Measurements from ENCODE around the gene CTNNA2. TPM values are rescaled to one million over a fixed set of nuclear protein-coding genes. Genes with fewer than 3 reads are reported as not detected.

The CTNNA2 gene
- total RNA-seq, result under 1 TPM in 1 of 2 donors, not detected in 1; 0.17 TPM
- under 1 TPM in 5 of 6 donors, not detected in 1; 0.08 to 0.56 (median 0.17) TPM for polyA plus RNA-seq (ENCODE audit: insufficient read length in 6 of 6)
- long read RNA-seq, donor 1, result 0 reads
- long read RNA-seq, donor 2, result 0 reads
- long read RNA-seq, donor 3, result 0 reads
- long read RNA-seq, donor 4, result 0 reads
- long read RNA-seq, donor 5, result 0 reads
- long read RNA-seq, donor 6, result 0 reads
- long read RNA-seq, donor 7, result 0 reads
- long read RNA-seq, donor 8, result 0 reads
- long read RNA-seq, donor 9, result 0 reads
- long read RNA-seq, donor 10, result 0 reads
- long read RNA-seq, donor 11, partial matches to known transcripts, result 66 of 67 reads
- long read RNA-seq, donor 11, other reads (novel, unspliced or antisense), result 0 of 67 reads
- long read RNA-seq, donor 12, result 0 reads

DNA sequence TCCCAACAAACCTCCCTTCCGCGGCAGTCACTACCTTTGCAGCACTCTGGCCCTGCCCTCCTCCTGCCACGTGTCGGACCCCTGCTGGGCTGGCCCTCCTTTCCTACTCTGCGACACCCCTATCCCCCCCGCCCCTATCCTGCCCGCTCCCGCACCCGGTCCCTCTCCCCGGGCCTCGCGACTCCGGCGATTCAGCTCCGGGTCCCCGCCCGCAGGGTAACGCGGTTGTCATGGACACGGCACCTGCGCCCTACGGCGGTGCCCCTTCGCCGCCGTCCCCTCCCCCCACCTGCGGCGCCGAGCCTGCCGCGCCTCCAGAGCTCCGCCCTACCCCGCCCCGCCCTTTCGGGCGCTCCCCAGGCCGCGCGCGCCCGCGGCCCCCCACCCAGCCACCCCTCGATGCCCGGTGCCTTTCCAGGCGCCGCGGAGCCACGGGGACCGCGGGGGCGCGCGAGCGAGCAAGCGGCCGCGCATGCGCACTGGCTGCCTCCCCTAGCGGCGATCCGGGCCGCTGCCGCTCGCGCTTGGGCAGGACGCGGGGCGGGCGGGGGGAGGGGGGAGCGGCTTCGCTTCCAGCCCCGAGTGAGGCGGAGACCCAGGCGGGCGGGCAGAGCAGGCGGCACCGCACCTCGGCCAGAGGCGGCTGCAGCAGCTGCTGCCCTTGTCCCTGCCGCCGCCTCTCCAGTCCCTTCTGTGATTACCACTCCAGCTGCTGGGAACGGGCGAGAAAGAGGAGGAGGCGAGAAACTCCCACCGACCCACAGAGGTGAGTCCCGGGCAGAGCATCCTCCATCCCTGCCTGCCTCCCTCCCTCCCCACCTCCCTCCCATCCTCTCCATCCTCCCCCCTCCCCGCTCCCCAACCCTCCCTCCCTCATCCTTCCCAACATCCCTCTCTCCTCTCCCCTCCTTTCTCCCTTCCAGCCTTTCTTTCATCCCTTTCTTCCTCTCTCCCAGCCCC, at the start of gene CTNNA2:
Gene CTNNA2, plus strand, starts transcription at position 610 of the 960 bp plus-strand sequence.
- ATAC-seq (peak; percentile 86), DNase-seq (peak in 2 of 4 donors; percentile 60 to 79)
- intact Hi-C loops (cut with DNase I), result no loop called here
- Histone ChIP-seq H3K27ac (no peak within 1 kb of the TSS), H3K4me3 (peak within 1 kb of the TSS; percentile 9 to 33), H3K27me3 (peaks cover 0 to 36% of the 10 kb centered on the region in 2 donors), H3K36me3 (no peaks in the 10 kb centered on the region), H3K9me3 (no peaks in the 10 kb centered on the region), H3K4me1 (no peaks in the 10 kb centered on the region)
- TF ChIP-seq, protein P1, sequence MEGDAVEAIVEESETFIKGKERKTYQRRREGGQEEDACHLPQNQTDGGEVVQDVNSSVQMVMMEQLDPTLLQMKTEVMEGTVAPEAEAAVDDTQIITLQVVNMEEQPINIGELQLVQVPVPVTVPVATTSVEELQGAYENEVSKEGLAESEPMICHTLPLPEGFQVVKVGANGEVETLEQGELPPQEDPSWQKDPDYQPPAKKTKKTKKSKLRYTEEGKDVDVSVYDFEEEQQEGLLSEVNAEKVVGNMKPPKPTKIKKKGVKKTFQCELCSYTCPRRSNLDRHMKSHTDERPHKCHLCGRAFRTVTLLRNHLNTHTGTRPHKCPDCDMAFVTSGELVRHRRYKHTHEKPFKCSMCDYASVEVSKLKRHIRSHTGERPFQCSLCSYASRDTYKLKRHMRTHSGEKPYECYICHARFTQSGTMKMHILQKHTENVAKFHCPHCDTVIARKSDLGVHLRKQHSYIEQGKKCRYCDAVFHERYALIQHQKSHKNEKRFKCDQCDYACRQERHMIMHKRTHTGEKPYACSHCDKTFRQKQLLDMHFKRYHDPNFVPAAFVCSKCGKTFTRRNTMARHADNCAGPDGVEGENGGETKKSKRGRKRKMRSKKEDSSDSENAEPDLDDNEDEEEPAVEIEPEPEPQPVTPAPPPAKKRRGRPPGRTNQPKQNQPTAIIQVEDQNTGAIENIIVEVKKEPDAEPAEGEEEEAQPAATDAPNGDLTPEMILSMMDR (IDR thresholded peaks at IDR 0.05), result no peak

DNA sequence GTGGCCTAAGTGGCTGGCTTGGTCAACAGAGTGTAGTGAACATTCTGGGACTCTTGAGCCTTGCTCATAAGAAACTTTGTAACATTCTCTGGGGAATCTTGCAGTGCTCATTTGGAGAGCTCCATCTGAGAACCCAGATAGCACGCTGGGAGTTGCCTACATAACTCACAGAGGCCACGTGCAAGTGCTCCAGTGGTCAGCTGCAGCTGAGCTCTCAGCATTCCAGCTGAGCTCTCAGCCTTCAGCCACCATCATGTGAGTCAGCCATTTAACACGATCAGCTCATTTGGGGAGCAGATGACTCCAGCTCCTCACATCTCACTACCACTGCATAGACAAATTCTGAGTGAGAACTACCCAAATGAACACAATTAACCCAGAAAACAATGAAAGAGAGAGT, 25.5 kb upstream of the CTNNA2 start:
- Histone ChIP-seq H3K4me3 (no peak overlapping the region), H3K9me3 (no peaks in the 10 kb centered on the region), H3K4me1 (no peaks in the 10 kb centered on the region), H3K36me3 (no peaks in the 10 kb centered on the region), H3K27ac (no peak overlapping the region), H3K27me3 (no peaks in the 10 kb centered on the region)
- DNase-seq (no peak), ATAC-seq (no peak)
- TF ChIP-seq, protein P1 (IDR thresholded peaks at IDR 0.05), result no peak
- intact Hi-C loops (cut with DNase I), result no loop called here

DNA sequence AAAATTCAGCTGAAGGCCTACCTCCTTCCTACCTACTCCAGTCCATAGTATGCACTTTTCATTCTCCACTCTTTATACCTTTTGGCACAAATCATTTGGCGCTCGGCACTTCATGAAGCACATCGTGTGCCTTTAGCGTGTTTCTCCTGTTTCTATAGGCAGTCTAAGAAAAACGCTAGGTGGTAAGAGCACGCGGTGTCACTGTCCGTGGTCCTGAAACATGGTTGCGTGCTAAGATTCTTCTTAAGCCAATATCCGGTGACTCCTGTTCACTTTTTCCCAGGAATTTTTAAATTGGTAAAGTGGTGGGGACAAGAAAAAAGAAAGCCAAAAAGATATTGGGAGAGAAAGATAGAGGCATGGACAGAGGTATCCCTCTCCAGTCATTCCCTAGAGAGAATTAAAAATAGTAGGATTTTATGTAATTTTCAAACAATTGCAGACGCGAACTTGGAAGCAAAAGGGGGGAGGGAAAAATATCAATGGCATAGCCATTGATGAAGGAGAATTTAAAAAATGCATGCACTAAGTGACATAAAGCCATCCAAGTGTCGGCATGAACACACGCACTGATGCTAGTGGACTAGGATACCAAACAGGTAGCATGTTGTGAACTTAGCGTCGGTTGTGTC, 1.4 kb upstream of the CTNNA2 start:
- H3K36me3 ChIP-seq, result no peaks in the 10 kb centered on the region
- ATAC-seq (peak; percentile 77), DNase-seq (peak in 2 of 4 donors; percentile 61 to 75)
- H3K4me3 ChIP-seq, result no peak overlapping the region
- peaks cover 0 to 36% of the 10 kb centered on the region in 2 donors for H3K27me3 ChIP-seq
- H3K9me3 ChIP-seq, result no peaks in the 10 kb centered on the region
- intact Hi-C loops (cut with DNase I), result no loop called here
- no peak overlapping the region for H3K27ac ChIP-seq
- TF ChIP-seq, protein P1 (IDR thresholded peaks at IDR 0.05), result no peak
- no peaks in the 10 kb centered on the region for H3K4me1 ChIP-seq

DNA sequence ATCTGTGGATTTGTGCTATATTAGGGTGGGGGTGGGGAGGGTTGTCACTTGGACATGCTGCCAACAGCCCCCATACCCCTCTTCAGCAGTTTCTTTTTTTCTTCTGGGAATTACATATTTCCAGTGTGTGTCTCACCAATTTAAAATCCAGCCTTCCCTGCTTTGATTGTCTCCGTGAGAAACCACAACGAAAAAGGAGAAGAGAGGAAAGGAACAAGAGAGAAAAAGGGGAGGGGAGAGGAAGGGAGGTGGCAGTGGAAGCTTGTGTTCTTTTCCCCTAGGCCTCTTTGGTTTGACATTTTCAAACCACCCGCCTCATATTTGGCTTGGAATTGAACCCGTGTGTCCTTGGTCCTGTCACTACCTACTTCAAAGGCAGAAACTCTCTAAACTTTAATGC, 860 bp downstream of the CTNNA2 start:
- H3K36me3 ChIP-seq, result no peaks in the 10 kb centered on the region
- DNase-seq (no peak), ATAC-seq (no peak)
- H3K4me3 ChIP-seq, result no peak overlapping the region
- no peak overlapping the region for H3K27ac ChIP-seq
- peaks cover 0 to 36% of the 10 kb centered on the region in 2 donors for H3K27me3 ChIP-seq
- H3K9me3 ChIP-seq, result no peaks in the 10 kb centered on the region
- TF ChIP-seq, protein P1 (IDR thresholded peaks at IDR 0.05), result no peak
- no peaks in the 10 kb centered on the region for H3K4me1 ChIP-seq
- intact Hi-C loops (cut with DNase I), result no loop called here

Data from left lung (tissue), 14 donors.